ENCODE results near the gene FBXO9. TPM values are rescaled to one million over a fixed set of nuclear protein-coding genes. Genes with fewer than 3 reads are reported as not detected.

Gene FBXO9
- total RNA-seq, 2 donors from 2014 or later: 49.7 to 57.9 TPM

- no peaks in the 10 kb centered on the region for H3K27me3 ChIP-seq
- no peak overlapping the region for H3K27ac ChIP-seq
- peaks cover 7% of the 10 kb centered on the region for H3K36me3 ChIP-seq
- H3K4me1 ChIP-seq: no peaks in the 10 kb centered on the region
- TF ChIP-seq, protein P1, sequence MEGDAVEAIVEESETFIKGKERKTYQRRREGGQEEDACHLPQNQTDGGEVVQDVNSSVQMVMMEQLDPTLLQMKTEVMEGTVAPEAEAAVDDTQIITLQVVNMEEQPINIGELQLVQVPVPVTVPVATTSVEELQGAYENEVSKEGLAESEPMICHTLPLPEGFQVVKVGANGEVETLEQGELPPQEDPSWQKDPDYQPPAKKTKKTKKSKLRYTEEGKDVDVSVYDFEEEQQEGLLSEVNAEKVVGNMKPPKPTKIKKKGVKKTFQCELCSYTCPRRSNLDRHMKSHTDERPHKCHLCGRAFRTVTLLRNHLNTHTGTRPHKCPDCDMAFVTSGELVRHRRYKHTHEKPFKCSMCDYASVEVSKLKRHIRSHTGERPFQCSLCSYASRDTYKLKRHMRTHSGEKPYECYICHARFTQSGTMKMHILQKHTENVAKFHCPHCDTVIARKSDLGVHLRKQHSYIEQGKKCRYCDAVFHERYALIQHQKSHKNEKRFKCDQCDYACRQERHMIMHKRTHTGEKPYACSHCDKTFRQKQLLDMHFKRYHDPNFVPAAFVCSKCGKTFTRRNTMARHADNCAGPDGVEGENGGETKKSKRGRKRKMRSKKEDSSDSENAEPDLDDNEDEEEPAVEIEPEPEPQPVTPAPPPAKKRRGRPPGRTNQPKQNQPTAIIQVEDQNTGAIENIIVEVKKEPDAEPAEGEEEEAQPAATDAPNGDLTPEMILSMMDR (IDR thresholded peaks at IDR 0.05): no peak
- no peak overlapping the region for H3K9ac ChIP-seq (ENCODE audit: low read depth in 2 of 2, low read length in 2 of 2)
- no peaks in the 10 kb centered on the region for H3K9me3 ChIP-seq
- DNase-seq: no peak
- H3K4me3 ChIP-seq: no peak overlapping the region
- intact Hi-C loops (cut with DNase I): no loop called here
These were observed 26.6 kb upstream of the FBXO9 start for GRCh38 chr6:53038596-53038995.

- Histone ChIP-seq H3K27ac (no peak overlapping the region), H3K9me3 (no peaks in the 10 kb centered on the region), H3K4me1 (no peaks in the 10 kb centered on the region), H3K4me3 (no peak overlapping the region), H3K9ac (ENCODE audit: low read depth in 2 of 2, low read length in 2 of 2) (no peak overlapping the region), H3K27me3 (no peaks in the 10 kb centered on the region), H3K36me3 (peaks cover 7% of the 10 kb centered on the region)
- TF ChIP-seq, protein P1 (IDR thresholded peaks at IDR 0.05): no peak
- intact Hi-C loops (cut with DNase I): no loop called here
- no peak for DNase-seq
These were observed 23.8 kb upstream of the FBXO9 start for GRCh38 chr6:53041356-53041755.

- Histone ChIP-seq H3K4me1 (no peaks in the 10 kb centered on the region), H3K4me3 (no peak overlapping the region), H3K27ac (no peak overlapping the region), H3K9me3 (no peaks in the 10 kb centered on the region), H3K9ac (ENCODE audit: low read depth in 2 of 2, low read length in 2 of 2) (no peak overlapping the region), H3K36me3 (peaks cover 7% of the 10 kb centered on the region), H3K27me3 (no peaks in the 10 kb centered on the region)
- DNase-seq: no peak
- intact Hi-C loops (cut with DNase I): no loop called here
- TF ChIP-seq, protein P1 (IDR thresholded peaks at IDR 0.05): no peak
These were observed 23.1 kb upstream of the FBXO9 start for GRCh38 chr6:53042112-53042511.

- intact Hi-C loops (cut with DNase I): no loop called here
- no peak for DNase-seq
- Histone ChIP-seq H3K4me1 (no peaks in the 10 kb centered on the region), H3K27me3 (no peaks in the 10 kb centered on the region), H3K27ac (no peak overlapping the region), H3K36me3 (peaks cover 7% of the 10 kb centered on the region), H3K9ac (ENCODE audit: low read depth in 2 of 2, low read length in 2 of 2) (no peak overlapping the region), H3K9me3 (no peaks in the 10 kb centered on the region), H3K4me3 (no peak overlapping the region)
- TF ChIP-seq, protein P1 (IDR thresholded peaks at IDR 0.05): no peak
These were observed 21.6 kb upstream of the FBXO9 start for GRCh38 chr6:53043581-53043980.

GRCh38 chr6:53044071-53044470 is 21.1 kb upstream of the FBXO9 start:
- H3K27ac ChIP-seq: no peak overlapping the region

More at GRCh38 chr6:53044071-53044470, 21.1 kb upstream of the FBXO9 start:
- Histone ChIP-seq H3K4me1 (no peaks in the 10 kb centered on the region), H3K4me3 (no peak overlapping the region), H3K9ac (ENCODE audit: low read depth in 2 of 2, low read length in 2 of 2) (no peak overlapping the region), H3K9me3 (no peaks in the 10 kb centered on the region), H3K27me3 (no peaks in the 10 kb centered on the region), H3K36me3 (peaks cover 7% of the 10 kb centered on the region)
- DNase-seq: no peak
- TF ChIP-seq, protein P1 (IDR thresholded peaks at IDR 0.05): no peak
- intact Hi-C loops (cut with DNase I): no loop called here

All from colonic mucosa (tissue), 4 donors.